Epithelial cell of esophagus (primary cell): Measurements from ENCODE around the gene PLA1A.

Experiments used
- DNase-seq: peaks from one replicate; pipeline ENCODE4 v3.0.0; 2010; ENCODE audit warnings: low read depth
- H3K4me3 ChIP-seq: 2 replicates; pipeline ENCODE4 v1.5.1; 2011; ENCODE audit warnings: mild to moderate bottlenecking, low read length, control low read depth
- TF ChIP-seq, protein P1 (sequence below): IDR thresholded peaks from 2 replicates; pipeline ENCODE4 v1.5.1; 2011; ENCODE audit warnings: low read depth, mild to moderate bottlenecking, low read length, control low read depth, inconsistent platforms; ENCODE audit not compliant: insufficient read depth; ENCODE audit errors: missing control alignments

The PLA1A gene

DNA sequence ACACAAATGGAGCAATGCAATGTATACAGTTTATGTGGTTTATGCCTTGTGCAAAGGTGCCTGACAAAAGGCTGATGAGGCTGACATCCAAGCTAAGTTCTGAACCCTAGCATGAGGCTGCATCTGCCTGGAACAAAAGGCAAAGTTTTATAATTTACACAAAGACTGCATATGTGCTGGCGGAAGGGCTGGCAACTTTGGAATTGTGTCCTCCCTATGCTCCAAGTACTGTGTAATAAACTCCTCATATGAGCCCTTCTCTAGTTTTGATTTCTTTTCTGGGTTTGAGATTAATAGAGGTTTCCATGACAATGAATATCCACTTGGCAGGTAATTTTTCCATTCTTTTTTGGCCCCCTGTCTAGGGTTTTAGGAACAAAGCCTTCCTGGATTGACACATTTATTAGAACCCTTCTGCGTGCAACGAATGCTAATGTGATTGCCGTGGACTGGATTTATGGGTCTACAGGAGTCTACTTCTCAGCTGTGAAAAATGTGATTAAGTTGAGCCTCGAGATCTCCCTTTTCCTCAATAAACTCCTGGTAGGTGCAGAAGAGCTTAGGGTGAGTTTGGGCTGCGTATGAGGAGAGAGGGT lies 10.8 kb downstream of the PLA1A start:
- TF ChIP-seq, protein P1, sequence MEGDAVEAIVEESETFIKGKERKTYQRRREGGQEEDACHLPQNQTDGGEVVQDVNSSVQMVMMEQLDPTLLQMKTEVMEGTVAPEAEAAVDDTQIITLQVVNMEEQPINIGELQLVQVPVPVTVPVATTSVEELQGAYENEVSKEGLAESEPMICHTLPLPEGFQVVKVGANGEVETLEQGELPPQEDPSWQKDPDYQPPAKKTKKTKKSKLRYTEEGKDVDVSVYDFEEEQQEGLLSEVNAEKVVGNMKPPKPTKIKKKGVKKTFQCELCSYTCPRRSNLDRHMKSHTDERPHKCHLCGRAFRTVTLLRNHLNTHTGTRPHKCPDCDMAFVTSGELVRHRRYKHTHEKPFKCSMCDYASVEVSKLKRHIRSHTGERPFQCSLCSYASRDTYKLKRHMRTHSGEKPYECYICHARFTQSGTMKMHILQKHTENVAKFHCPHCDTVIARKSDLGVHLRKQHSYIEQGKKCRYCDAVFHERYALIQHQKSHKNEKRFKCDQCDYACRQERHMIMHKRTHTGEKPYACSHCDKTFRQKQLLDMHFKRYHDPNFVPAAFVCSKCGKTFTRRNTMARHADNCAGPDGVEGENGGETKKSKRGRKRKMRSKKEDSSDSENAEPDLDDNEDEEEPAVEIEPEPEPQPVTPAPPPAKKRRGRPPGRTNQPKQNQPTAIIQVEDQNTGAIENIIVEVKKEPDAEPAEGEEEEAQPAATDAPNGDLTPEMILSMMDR, result no peak
- no peak overlapping the region for H3K4me3 ChIP-seq
- no peak for DNase-seq

DNA sequence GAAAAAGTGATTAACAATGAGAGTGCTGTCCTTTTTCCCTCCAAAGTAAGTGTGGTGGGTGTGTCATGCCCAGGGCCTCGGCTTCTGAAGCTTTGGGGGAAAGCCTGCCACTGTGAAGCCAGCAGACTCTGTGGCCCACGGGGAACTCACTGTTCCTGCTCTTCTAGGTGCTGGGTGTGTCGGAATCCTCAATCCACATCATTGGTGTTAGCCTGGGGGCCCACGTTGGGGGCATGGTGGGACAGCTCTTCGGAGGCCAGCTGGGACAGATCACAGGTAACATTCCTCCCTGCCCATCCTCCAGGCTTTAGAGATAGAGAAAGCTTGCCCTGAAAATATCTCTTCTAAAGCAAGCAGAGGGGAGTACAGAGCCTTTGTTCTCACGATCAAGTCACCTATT lies 11.6 kb downstream of the PLA1A start:
- TF ChIP-seq, protein P1, result no peak
- DNase-seq, result no peak
- no peak overlapping the region for H3K4me3 ChIP-seq

DNA sequence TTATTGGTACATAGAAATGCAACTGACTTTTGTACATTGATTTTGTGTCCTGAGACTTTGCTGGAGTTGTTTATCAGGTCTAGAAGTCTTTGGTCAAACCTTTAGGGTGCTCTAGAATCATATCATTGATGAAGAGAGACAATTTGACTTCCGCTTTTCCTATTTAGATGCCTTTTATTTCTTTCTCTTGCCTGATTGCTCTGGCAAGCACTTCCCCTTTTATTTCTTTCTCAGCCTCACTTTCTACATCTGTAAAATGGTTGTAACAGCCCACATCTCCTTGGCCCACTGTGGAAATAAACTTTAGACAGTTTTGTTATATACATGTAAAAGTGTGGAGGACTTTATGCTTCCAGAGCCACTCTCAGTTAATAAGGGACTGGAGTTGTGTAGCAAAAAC lies 14.0 kb downstream of the PLA1A start:
- DNase-seq, result no peak
- no peak overlapping the region for H3K4me3 ChIP-seq
- TF ChIP-seq, protein P1, result no peak

DNA sequence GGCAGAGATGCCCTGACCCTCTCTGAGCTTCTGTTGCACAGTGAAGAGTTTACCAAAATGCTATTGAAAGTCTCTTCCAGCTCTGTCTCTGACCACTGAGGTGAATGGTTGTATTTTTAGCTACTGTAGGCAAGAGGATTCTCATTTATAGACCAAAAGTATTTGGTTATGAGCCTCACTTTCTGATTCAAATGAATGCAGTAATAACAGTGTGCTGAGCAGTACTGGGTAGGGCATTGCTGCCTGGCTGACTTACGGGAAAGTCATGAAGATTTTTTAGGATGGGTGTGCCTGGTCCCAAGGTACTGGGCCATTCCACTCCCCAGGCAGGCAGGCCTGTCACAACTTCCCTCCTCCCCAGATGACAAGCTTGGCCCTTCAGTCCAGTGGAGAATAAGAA lies 15.5 kb downstream of the PLA1A start:
- TF ChIP-seq, protein P1, result no peak
- DNase-seq, result no peak
- H3K4me3 ChIP-seq, result no peak overlapping the region

DNA sequence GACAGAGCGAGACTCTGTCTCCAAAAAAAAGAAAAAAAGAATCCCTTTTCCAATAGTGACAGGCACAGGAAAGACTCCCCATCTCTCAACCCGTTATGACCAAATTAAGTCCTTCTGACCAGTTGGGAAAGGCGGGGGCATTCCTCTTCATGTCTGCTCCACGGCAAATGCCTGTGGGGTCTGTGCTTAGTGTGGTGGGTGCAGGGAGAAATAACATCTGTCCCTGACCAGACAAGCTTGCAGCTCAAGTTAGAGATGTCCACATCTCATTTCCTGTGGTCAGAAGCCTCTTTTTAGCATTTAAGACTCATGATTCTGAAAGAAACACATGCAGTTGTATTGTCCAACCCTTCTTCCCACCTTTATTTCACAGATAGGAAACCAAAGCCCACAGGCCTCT lies 16.2 kb downstream of the PLA1A start:
- H3K4me3 ChIP-seq, result no peak overlapping the region
- no peak for DNase-seq
- TF ChIP-seq, protein P1, result no peak

DNA sequence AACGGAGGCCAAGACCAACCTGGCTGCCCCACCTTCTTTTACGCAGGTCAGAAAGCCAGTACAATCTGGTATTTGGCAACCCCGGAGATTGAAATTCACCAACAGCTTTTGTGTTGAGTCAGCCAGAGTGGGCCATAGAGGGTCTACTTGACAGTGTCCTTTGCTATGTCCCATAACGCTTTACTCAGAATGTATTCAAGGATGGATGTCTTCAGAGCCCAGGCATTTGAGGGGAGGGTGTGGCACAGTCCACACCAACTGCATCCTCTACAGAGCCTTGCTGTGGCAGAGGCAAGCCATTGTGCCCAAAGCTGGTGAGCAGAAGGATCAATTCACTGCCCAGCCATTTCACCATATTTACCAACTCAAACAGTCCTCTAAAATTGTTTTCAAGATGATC lies 18.4 kb downstream of the PLA1A start:
- no peak for DNase-seq
- TF ChIP-seq, protein P1, result no peak
- no peak overlapping the region for H3K4me3 ChIP-seq

DNA sequence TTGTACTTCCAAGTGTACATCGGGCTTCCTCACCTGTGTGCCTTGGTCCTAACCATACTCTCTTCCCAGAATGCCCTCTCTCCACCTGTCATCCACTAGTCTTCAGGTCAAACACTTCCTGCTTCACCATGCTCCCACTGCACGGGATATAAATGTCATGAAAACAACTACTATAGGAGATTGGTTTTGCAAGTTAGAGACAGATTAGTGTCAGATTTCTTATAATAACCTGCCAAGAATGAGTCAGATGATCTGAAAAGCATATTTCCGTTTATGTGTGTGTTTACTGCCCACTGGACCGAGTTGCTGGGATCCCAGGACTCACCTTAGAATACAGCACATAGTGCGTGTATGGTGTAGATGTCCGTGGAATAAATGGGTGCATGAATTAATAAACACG lies 21.4 kb downstream of the PLA1A start:
- TF ChIP-seq, protein P1, result no peak

More for the DNA sequence above, 21.4 kb downstream of the PLA1A start:
- DNase-seq, result peak; percentile 27
- H3K4me3 ChIP-seq, result no peak overlapping the region
